Left ventricle myocardium inferior (tissue), 1 donor: ENCODE results near the gene GDF2. TPM values are rescaled to one million over a fixed set of nuclear protein-coding genes. Genes with fewer than 3 reads are reported as not detected.

Experiments
- DNase-seq: peaks from one replicate; pipeline ENCODE4 v3.0.0-alpha.2; 2020
- H3K27ac ChIP-seq: fragments of 200-600 bp; replicated peaks from 2 replicates; pipeline ENCODE4 v1.8.0; 2021
- H3K27me3 ChIP-seq: fragments of 200-600 bp; 2 replicates; pipeline ENCODE4 v1.8.0; 2021; ENCODE audit warnings: low read depth
- H3K36me3 ChIP-seq: fragments of 200-600 bp; 2 replicates; pipeline ENCODE4 v1.8.0; 2021
- H3K4me1 ChIP-seq: fragments of 200-600 bp; 2 replicates; pipeline ENCODE4 v1.8.0; 2021
- H3K4me3 ChIP-seq: fragments of 200-600 bp; 2 replicates; pipeline ENCODE4 v1.8.0; 2021; ENCODE audit warnings: mild to moderate bottlenecking, moderate library complexity
- H3K9me3 ChIP-seq: fragments of 200-600 bp; replicated peaks from 2 replicates; pipeline ENCODE4 v1.8.0; 2021
- intact Hi-C: fragments of 100-400 bp; cut with micrococcal nuclease; formaldehyde crosslinking; loops from one replicate; pipeline ENCODE4 v1.11.0; 2022
- total RNA-seq: library from RNA; stranded (reverse); fragmentation: NEBNext Ultra II Directional; extraction: Animal tissue kit (Norgen Biotek cat#: 25700); gene quantifications from one replicate; pipeline ENCODE4 v1.2.1, GENCODE V29; 2021
- TF ChIP-seq, protein P1 (sequence below): fragments of 200-600 bp; IDR thresholded peaks from 2 replicates; pipeline ENCODE4 v1.8.0; 2021; ENCODE audit warnings: antibody characterized with exemption, mild to moderate bottlenecking, borderline replicate concordance
- donor health status: DM: no; HTN: yes; CAD: no; lungs with severe emphysema.

Gene GDF2
- total RNA-seq, 1 donor from 2014 or later, result not detected

DNA sequence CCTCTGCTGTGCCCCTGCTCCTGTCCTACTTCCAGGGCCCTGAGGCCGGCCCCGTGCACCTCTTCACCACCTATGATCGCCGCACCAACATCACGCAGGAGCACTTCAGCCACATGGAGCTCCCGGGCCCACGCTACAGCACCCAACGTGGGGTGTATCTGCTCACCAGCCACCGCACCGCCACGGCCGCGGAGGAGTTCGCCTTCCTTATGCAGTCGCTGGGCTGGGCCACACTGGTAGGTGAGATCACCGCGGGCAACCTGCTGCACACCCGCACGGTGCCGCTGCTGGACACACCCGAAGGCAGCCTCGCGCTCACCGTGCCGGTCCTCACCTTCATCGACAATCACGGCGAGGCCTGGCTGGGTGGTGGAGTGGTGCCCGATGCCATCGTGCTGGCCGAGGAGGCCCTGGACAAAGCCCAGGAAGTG, 27.7 kb downstream of the GDF2 start:
- H3K27me3 ChIP-seq, result peaks cover 11% of the 10 kb centered on the region
- TF ChIP-seq, protein P1, sequence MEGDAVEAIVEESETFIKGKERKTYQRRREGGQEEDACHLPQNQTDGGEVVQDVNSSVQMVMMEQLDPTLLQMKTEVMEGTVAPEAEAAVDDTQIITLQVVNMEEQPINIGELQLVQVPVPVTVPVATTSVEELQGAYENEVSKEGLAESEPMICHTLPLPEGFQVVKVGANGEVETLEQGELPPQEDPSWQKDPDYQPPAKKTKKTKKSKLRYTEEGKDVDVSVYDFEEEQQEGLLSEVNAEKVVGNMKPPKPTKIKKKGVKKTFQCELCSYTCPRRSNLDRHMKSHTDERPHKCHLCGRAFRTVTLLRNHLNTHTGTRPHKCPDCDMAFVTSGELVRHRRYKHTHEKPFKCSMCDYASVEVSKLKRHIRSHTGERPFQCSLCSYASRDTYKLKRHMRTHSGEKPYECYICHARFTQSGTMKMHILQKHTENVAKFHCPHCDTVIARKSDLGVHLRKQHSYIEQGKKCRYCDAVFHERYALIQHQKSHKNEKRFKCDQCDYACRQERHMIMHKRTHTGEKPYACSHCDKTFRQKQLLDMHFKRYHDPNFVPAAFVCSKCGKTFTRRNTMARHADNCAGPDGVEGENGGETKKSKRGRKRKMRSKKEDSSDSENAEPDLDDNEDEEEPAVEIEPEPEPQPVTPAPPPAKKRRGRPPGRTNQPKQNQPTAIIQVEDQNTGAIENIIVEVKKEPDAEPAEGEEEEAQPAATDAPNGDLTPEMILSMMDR, result no peak
- H3K9me3 ChIP-seq, result no peaks in the 10 kb centered on the region
- no peaks in the 10 kb centered on the region for H3K36me3 ChIP-seq
- no peak for DNase-seq
- no peak overlapping the region for H3K4me3 ChIP-seq
- no peaks in the 10 kb centered on the region for H3K4me1 ChIP-seq
- no peak overlapping the region for H3K27ac ChIP-seq
- intact Hi-C loops, result no loop called here

DNA sequence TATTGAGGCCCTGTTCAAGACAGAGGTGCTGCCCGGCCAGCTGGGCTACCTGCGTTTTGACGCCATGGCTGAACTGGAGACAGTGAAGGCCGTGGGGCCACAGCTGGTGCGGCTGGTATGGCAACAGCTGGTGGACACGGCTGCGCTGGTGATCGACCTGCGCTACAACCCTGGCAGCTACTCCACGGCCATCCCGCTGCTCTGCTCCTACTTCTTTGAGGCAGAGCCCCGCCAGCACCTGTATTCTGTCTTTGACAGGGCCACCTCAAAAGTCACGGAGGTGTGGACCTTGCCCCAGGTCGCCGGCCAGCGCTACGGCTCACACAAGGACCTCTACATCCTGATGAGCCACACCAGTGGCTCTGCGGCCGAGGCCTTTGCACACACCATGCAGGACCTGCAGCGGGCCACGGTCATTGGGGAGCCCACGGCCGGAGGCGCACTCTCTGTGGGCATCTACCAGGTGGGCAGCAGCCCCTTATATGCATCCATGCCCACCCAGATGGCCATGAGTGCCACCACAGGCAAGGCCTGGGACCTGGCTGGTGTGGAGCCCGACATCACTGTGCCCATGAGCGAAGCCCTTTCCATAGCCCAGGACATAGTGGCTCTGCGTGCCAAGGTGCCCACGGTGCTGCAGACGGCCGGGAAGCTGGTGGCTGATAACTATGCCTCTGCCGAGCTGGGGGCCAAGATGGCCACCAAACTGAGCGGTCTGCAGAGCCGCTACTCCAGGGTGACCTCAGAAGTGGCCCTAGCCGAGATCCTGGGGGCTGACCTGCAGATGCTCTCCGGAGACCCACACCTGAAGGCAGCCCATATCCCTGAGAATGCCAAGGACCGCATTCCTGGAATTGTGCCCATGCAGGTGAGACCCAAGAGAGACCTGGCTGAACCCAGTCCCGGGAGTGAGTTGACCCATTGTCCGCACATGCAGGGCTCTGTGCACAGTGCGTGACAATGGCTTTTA, 28.7 kb downstream of the GDF2 start:
- no peak overlapping the region for H3K27ac ChIP-seq
- no peaks in the 10 kb centered on the region for H3K4me1 ChIP-seq
- no peak overlapping the region for H3K4me3 ChIP-seq
- H3K9me3 ChIP-seq, result no peaks in the 10 kb centered on the region
- DNase-seq, result no peak
- TF ChIP-seq, protein P1, result no peak
- no peaks in the 10 kb centered on the region for H3K36me3 ChIP-seq
- peaks cover 11% of the 10 kb centered on the region for H3K27me3 ChIP-seq
- intact Hi-C loops, result no loop called here

DNA sequence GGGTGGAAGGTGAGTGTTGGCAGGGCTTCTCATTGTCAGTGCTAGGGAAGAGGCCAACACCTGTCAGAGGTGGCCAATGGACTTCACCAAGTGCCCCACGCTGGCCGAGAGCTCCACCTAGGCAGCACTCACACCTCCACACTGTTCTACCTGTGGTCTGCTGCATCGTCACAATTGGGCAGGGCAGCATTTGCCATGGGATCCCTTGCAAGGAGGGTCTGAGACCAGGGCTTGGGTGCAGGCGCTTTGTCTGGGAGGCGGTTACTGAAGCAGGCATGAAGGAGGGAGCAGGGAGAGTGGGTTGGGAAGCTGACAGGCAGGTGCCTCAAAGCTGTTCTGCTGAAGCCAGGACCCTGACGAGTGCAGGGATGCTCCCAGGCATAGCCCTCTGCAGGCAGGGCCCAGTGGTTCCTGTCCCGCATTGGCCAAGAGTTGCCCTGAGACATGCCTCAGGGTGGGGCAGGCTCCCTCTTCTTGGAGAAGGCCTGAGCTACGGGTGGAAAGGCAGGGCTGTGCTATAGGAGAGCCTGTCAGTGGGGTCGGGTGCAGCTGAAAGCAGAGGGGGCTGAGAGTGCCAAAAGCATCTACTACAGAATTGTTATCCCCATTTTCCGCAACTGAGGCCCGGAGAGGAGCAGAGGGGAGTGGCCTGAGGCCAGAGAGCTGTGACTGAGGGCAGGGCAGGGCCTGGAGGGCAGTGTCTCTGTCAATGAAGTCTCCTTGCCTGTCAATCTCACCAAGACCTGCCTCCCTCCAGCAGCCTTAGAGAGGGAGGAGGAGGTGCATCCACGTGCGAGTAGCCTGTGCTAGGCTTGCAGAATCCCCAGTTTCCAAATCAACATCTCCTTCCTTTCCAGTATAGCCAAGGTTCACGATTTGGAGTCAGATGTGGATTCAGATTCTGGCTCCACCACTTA, 29.9 kb downstream of the GDF2 start:
- Histone ChIP-seq H3K4me3 (no peak overlapping the region), H3K27me3 (peaks cover 11% of the 10 kb centered on the region), H3K27ac (no peak overlapping the region), H3K36me3 (no peaks in the 10 kb centered on the region), H3K9me3 (no peaks in the 10 kb centered on the region), H3K4me1 (no peaks in the 10 kb centered on the region)
- DNase-seq, result no peak
- intact Hi-C loops, result no loop called here
- TF ChIP-seq, protein P1, result no peak

DNA sequence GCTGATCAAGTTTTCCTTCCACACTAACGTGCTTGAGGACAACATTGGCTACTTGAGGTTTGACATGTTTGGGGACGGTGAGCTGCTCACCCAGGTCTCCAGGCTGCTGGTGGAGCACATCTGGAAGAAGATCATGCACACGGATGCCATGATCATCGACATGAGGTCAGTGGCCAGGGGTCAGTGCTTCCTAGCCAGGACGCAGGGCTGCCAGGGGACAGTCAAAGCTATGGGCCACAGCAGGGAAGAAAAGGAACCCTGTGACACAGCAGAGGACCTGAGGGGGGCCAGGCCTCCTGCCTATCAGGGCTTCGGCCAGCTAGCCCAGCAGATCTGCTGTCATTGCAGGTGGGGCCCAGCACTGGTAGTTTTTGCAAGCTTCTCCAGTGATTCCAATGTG, 31.1 kb downstream of the GDF2 start:
- DNase-seq, result no peak
- intact Hi-C loops, result no loop called here

DNA sequence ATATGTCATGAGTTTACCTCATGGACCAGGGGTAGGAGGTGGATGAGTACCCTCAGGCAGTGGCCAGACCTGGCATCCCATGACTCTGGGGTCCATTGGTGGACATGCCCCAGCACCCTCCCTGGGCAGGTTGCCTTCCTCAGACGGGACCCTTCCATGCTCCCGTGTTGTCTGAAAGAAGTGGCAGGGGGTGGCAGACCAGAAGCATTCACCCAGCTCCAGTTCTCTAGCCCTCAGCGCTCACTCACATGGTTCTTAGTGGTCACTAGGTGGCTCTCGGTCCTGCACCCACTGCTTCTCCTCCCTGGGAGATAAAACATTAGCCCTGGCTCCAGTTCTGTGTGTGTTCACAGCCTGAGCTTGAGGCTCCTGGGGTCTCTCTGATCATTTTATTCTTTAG, 31.9 kb downstream of the GDF2 start:
- no peak for DNase-seq

More for the DNA sequence above, 31.1 kb downstream of the GDF2 start:
- H3K9me3 ChIP-seq, result no peaks in the 10 kb centered on the region
- no peak overlapping the region for H3K27ac ChIP-seq
- H3K4me1 ChIP-seq, result no peaks in the 10 kb centered on the region
- H3K27me3 ChIP-seq, result peaks cover 11% of the 10 kb centered on the region
- no peaks in the 10 kb centered on the region for H3K36me3 ChIP-seq
- TF ChIP-seq, protein P1, result no peak
- no peak overlapping the region for H3K4me3 ChIP-seq

More for the DNA sequence above, 31.9 kb downstream of the GDF2 start:
- TF ChIP-seq, protein P1, result peak; percentile 16
- Histone ChIP-seq H3K4me3 (no peak overlapping the region), H3K4me1 (no peaks in the 10 kb centered on the region), H3K9me3 (no peaks in the 10 kb centered on the region), H3K36me3 (no peaks in the 10 kb centered on the region), H3K27me3 (peaks cover 11% of the 10 kb centered on the region), H3K27ac (no peak overlapping the region)
- intact Hi-C loops, result no loop called here
